H1 (cell line): Measurements from ENCODE around the gene ZNF280B. TPM values are rescaled to one million over a fixed set of nuclear protein-coding genes. Genes with fewer than 3 reads are reported as not detected.

ENCODE experiments used
- EGR1 ChIP-seq: IDR thresholded peaks from 2 replicates; pipeline ENCODE4 v1.6.1; 2011; ENCODE audit warnings: low read depth, low read length, borderline replicate concordance
- GABPA ChIP-seq: IDR thresholded peaks from 2 replicates; pipeline ENCODE4 v1.6.1; 2011; ENCODE audit warnings: mild to moderate bottlenecking, low read length, moderate library complexity, borderline replicate concordance; ENCODE audit not compliant: insufficient read depth
- NANOG ChIP-seq: IDR thresholded peaks from 2 replicates; pipeline ENCODE4 v1.6.1; 2011; ENCODE audit warnings: low read length, low read depth, mild to moderate bottlenecking, inconsistent platforms; ENCODE audit not compliant: insufficient read depth, poor library complexity, severe bottlenecking
- RNF2 ChIP-seq: fragments of 200-900, 300-1000 bp; sonication (generic); IDR thresholded peaks from 2 replicates; pipeline ENCODE4 v1.7.1; 2016; ENCODE audit warnings: borderline replicate concordance, low read depth, mild to moderate bottlenecking, antibody characterized with exemption, low read length; ENCODE audit not compliant: poor library complexity, severe bottlenecking; ENCODE audit errors: missing control alignments
- polyA plus RNA-seq, 7 experiments: library from polyadenylated mRNA; depleted of rRNA in 3 of 7; stranded (reverse) in 5 of 7; unstranded in 2 of 7; fragments of >200 nt in 5 of 7; fragments of 200-250 nt in 2 of 7; gene quantifications; 1 replicate in 5 of 7; 2 replicates in 1 of 7; 4 replicates in 1 of 7; pipeline versions ENCODE4 v1.2.1 to v1.2.3, GENCODE V29; 2011 to 2013; ENCODE audit warnings: missing spikeins in 2 of 7, mixed read lengths in 2 of 7
- total RNA-seq: library from RNA; stranded (reverse); fragmentation: NEBNext Ultra II Directional; extraction: Animal tissue kit (Norgen Biotek cat#: 25700); gene quantifications from 2 replicates; pipeline ENCODE4 v1.2.1, GENCODE V29; 2021

ZNF280B gene
- total and polyA plus RNA-seq, 2 of the 8 experiments (the other 6 are each of a cell fraction or from before 2014, with no cell fraction given), result 4.8 to 11.7 TPM

GRCh38 chr22:22460635-22461034, 47.9 kb downstream of the ZNF280B start (continued):
- TF ChIP-seq RNF2 (no peak), NANOG (no peak), GABPA (no peak), EGR1 (no peak)
